GM19240 (cell line): ENCODE results near the gene ARHGEF39.

Source experiments
- DNase-seq: peaks from one replicate; pipeline ENCODE4 v3.0.0; 2011; ENCODE audit warnings: low spot score; ENCODE audit not compliant: insufficient read length

The ARHGEF39 gene

DNA sequence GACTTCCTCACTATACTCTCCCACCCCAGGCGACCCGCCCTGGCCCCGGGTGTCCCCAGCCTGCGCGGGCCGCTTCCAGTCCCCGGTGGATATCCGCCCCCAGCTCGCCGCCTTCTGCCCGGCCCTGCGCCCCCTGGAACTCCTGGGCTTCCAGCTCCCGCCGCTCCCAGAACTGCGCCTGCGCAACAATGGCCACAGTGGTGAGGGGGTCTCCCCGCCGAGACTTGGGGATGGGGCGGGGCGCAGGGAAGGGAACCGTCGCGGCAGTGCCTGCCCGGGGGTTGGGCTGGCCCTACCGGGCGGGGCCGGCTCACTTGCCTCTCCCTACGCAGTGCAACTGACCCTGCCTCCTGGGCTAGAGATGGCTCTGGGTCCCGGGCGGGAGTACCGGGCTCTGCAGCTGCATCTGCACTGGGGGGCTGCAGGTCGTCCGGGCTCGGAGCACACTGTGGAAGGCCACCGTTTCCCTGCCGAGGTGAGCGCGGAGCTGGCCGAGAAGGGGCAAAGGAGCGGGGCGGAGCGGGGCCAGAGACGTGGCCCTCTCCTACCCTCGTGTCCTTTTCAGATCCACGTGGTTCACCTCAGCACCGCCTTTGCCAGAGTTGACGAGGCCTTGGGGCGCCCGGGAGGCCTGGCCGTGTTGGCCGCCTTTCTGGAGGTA is 10.9 kb upstream of the ARHGEF39 start:
- no peak for DNase-seq

DNA sequence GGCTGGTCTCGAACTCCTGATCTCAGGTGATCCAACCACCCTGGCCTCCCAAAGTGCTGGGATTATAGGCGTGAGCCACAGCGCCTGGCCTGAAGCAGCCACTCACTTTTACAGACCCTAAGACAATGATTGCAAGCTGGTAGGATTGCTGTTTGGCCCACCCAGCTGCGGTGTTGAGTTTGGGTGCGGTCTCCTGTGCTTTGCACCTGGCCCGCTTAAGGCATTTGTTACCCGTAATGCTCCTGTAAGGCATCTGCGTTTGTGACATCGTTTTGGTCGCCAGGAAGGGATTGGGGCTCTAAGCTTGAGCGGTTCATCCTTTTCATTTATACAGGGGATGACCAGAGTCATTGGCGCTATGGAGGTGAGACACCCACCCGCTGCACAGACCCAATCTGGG is 10.2 kb upstream of the ARHGEF39 start:
- DNase-seq = no peak

DNA sequence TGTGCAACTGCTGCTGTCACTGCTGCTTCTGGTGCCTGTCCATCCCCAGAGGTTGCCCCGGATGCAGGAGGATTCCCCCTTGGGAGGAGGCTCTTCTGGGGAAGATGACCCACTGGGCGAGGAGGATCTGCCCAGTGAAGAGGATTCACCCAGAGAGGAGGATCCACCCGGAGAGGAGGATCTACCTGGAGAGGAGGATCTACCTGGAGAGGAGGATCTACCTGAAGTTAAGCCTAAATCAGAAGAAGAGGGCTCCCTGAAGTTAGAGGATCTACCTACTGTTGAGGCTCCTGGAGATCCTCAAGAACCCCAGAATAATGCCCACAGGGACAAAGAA is 9.0 kb upstream of the ARHGEF39 start:
- no peak for DNase-seq

DNA sequence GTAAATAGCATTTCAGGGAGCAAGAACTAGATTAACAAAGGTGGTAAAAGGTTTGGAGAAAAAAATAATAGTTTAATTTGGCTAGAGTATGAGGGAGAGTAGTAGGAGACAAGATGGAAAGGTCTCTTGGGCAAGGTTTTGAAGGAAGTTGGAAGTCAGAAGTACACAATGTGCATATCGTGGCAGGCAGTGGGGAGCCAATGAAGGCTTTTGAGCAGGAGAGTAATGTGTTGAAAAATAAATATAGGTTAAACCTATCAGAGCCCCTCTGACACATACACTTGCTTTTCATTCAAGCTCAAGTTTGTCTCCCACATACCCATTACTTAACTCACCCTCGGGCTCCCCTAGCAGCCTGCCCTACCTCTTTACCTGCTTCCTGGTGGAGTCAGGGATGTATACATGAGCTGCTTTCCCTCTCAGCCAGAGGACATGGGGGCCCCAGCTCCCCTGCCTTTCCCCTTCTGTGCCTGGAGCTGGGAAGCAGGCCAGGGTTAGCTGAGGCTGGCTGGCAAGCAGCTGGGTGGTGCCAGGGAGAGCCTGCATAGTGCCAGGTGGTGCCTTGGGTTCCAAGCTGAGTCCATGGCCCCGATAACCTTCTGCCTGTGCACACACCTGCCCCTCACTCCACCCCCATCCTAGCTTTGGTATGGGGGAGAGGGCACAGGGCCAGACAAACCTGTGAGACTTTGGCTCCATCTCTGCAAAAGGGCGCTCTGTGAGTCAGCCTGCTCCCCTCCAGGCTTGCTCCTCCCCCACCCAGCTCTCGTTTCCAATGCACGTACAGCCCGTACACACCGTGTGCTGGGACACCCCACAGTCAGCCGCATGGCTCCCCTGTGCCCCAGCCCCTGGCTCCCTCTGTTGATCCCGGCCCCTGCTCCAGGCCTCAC is 8.4 kb upstream of the ARHGEF39 start, which contains the start of gene CA9:
Gene CA9, plus strand, starts transcription at position 797 of the 893 bp plus-strand sequence. Its CDS starts 32 bp downstream, at position 829.
- DNase-seq = no peak

DNA sequence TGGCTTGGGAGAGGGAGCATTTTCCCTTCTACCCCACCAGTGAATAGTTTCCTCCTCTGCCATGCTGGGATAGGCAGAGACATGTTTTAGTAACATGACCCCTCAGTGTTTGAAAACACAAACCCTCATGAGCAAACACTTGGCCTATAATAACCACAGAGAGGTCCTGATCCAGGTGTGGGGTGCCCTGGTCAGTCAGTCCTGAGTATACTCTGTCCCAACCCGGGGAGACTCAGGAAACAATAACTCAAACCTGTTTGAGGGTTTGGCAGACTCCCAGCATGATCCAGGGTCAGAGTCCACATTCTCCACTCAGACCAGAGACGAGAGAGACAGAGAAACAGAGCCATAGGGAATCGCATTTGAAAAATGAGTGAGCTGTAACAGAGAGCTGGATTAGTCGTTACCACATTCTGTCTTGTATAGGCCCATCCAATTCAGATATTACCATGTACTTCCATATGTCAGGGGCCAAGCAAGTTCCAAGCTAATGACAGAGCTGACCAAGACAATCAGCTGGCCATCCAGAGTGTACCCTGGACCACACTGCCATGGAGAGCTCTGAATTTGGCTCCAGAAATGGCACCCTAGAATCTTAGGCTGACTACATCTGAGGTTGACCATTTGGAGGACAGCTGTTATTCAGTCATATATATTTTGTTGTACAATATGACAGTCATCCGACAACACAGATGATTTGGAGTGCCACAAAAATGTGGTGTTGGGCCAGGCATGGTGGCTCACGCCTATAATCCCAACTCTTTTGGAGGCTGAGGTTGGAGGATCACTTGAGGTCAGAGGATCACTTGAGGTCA is 4.5 kb upstream of the ARHGEF39 start:
- DNase-seq = no peak

DNA sequence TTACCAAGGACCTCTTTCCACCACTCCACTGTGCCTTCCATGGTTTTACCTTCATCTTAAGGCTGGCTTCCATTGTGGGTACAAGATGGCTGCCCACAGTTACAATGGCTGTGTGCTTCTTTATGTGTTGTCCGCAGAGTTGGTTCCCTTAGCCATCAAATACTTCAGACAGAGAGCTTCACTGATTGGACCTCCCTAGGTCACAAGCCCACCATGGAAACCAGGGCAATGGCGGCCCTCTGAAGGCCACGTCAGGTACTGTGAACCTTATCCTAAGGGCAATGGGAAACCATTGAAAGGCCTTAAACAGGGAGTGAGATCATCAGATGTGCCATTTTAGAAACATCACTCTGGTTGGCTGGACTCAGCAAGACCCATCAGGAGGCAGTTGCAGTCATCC is 2.9 kb upstream of the ARHGEF39 start:
- no peak for DNase-seq

DNA sequence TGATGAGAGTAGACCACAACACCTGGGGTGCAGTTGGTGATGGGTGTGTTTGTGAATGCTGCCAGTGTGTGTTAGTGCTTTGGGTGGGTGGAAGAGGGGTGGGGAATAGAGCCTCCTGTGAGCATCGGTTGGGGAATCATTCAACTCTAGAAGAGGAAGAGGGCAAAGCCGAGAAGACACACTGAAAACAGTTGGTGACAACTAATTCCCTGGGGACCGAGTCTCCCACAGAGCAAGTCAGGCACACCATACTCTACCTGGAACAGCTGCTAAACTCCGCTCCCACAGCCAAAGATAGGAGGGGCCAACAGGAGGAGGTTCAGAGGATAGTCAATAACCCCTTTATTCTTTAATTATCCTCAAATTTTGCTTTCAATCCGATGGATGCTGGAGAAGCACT is 1.6 kb upstream of the ARHGEF39 start:
- no peak for DNase-seq

DNA sequence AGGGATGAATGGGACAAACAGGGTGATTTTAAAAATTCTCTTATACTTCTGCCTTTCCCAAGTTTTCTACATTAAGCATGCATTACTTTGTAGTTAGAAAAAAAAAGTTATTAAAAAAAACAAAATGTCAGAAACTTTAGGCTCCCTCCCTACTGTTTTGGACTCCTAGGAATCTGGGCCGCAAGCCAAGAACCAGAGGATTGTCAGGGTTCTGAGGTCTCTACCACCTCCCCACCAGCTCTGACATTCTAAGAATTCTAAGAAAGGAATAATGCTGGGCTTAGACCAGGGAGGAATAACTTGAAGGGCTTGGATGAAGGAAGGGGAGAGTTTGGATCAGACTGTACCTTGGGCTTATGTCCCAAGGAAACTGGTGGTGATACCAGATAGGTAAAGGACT is 1.1 kb upstream of the ARHGEF39 start:
- no peak for DNase-seq

DNA sequence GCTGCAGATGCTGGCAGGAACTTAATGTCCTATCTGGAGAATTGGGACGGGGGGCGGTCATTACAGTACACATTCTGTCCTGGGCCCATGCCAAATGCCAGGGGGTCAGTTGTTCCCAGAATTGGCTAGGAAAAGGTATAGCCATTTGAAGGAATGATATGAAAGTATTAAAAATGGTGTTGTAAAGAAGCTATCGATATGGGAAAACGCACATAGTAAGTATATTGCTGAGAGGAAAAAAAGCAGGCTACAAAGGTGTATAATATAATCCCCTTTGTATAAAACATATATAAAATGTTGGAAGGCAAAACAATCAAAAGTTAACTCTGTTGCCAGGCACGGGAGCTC is 450 bp upstream of the ARHGEF39 start:
- DNase-seq = no peak

DNA sequence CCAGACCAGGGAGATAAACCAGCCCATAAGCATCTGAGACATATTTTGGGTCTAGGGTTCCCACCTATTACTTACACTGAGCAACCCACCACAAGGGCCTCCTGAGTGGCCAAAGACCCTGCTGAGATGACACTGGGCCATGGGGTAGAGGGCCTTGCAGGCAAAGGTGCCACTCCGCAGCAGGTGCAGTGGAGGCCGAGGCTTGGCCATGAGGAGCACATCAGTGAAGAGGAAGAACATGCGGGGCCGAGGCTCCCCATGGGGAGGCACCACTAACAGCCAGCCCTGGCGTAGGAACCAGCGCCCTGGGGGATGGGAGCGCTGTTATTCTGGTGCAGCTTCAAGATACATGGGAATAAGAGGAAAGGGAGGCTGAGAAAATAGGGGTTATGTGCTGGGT is 2.6 kb downstream of the ARHGEF39 start:
- DNase-seq = no peak

DNA sequence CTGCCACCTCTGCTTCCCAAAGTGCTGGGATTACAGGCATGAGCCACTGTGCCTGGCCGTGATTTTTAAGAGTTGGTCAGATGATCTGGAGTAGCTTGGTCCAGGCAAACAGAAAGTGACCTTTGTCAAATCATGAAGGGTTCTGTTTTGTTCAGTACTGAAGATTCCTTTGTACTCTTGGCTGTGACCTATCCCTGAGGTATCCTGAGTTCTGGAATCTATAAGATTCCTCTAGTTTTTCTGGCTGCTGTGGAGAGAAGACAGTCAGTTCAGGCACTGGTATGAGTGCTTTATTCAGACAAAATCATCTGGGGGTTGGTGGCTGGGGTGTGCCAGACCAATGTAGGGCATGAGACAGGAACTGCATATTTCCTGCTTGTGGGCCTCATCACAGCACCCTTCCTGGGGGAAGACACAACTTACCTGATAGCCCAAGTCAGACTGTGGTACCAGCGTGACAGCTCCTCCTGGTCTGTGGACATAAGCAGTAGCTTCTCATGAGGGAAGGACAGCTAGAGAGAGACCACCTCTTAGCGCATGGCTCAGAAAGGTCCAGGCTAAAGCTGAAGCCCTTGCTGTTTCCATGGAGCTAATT is 3.1 kb downstream of the ARHGEF39 start:
- DNase-seq = no peak

DNA sequence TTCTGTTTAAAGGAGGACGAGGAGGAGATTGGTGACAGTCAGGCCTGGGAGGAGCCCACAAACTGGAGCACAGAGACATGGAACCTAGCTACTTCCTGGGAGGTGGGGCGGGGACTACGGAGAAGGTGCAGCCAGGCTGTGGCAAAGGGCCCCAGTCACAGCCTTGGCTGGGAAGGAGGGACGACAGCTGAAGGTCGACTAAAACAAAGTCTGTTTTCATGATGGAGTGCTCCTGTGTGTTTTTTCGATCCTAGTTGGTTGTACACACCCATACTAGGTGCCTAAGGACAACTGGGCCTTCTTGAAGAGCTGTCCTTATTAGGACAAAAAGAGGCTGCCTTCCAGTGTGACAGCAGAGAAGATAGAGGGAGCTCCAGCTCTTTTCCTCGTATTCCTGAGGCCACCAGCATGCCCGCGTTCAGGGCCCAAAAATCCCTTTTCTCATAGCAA is 4.0 kb downstream of the ARHGEF39 start:
- no peak for DNase-seq

DNA sequence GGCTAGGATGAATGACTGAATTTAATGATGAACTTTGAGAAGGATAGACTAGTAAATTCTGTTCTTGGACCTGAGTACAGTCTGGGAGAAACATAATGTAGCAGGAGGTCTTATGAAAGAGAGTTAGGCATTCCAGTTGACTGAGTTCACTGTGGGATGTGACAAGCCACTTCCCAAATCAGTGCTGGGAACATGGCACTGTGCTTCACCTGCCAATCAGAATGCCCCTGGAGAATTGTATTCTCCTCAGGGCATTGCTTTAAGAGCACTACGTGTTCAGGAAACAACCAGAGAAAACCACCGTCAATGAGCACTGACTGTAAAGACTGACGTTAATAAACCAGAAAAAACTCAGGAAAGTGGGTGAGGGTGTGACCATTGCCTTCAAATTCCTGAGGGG is 5.7 kb downstream of the ARHGEF39 start:
- DNase-seq = no peak

DNA sequence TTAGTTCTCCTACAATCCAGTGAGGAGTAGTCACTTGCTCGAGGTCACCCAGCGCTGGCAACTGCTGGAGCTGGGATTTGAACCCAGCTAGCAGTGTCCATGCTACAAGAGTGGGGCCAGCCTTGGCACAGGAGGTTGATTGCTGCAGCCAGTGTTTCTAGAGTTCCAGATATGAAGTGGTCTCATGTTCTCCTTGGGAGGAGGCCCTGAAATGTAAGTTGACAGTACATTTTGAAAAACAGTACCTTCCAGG is 6.1 kb downstream of the ARHGEF39 start:
- DNase-seq = no peak

DNA sequence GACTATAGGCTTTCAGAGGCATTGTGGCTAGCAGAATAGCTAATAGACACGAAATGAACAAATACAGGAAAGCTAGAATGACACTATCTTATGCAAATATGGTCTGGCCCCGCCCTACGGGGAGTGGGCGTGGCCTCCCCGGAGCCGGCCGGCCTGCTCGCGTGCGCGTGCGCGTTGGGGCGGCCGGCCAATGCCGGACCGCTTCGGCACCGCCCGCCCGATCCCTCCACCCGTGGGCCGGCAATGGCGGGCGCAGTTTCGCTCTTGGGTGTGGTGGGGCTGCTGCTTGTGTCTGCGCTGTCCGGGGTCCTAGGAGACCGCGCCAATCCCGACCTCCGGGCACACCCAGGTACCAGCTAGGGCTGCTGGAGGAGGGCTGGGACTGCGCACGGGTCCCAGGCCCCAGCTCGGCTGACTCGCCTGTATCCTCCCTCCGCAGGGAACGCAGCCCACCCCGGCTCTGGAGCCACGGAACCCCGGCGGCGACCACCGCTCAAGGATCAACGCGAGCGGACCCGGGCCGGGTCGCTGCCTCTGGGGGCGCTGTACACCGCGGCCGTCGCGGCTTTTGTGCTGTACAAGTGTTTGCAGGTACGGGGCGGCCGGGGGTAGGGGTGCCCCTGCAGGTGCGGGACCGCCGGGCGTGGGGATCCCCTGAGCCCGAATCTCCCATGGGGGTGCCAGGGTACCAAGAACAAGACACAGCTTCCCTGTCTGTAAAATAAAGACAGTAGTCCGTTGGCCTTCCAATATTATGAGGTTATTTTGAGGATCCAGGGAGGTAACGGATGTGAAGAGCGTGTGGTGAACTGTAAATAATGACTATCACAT is 6.6 kb downstream of the ARHGEF39 start, which contains the start of gene CCDC107:
Gene CCDC107, plus strand, starts transcription at position 156 of the 831 bp plus-strand sequence. Its CDS starts 88 bp downstream, at position 244.
- DNase-seq = peak; percentile 70

DNA sequence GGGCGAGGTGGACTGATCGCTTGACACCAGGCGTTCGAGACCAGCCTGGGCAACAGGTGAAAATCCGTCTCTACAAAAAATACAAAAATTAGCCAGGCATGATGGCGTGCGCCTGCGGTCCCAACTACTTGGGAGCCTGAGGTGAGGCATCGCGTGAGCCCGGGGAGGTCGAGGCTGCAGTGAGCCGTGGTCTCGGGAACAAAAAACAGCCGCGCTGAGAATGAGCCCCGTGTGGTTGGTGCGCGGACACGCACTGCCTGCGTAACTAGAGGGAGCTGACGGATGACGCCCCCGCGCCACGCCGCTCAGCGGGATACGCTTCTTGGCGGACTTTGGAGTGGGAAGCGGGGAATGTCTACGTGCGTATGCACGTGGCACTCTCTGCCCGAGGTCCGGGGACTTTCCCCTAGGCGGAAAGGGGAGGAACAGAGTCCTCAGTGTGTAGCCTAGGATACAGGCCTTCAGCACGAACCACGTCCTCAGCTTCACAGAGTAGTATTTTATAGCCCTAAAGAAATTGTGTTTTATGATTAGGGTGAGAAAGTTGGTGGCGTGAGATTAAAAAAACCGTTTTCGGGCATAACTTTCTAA is 7.4 kb downstream of the ARHGEF39 start, which contains the start of gene RMRP:
Gene RMRP, minus strand, starts transcription at position 474 of the 591 bp plus-strand sequence.
- DNase-seq = peak; percentile 85

DNA sequence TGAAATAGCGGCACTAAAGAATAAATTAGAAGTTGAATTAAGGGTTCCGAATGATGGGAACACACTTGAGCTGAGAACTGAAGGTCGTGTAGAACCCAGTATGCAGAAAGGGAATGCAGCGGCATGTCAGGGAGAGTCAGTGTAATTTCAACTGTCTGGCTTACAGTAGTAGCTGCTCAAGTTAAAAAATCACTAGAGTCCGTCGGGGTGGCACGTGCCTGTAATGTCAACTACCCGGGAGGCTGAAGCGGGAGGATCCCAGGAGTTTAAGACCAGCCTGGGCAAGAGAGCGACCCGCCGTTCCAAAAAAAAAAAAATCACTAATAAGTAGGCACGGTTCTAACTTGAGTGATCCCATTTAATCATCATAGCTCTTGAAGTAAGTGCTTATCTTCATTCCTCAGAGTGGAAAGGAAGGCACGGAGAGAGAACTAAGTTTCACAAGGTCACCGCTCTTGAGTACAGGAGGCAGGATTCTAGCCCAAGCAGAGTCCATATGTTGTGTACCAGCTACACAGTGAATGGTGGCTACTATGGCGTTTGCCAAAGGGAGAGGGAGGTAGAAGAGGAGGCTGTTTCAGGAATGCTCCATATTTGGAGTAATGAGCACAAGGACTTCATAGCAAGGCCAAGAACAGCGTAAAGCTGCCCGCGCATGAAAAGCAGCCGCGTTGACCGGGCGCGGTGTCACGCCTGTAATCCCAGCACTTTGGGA is 8.0 kb downstream of the ARHGEF39 start:
- DNase-seq = no peak

DNA sequence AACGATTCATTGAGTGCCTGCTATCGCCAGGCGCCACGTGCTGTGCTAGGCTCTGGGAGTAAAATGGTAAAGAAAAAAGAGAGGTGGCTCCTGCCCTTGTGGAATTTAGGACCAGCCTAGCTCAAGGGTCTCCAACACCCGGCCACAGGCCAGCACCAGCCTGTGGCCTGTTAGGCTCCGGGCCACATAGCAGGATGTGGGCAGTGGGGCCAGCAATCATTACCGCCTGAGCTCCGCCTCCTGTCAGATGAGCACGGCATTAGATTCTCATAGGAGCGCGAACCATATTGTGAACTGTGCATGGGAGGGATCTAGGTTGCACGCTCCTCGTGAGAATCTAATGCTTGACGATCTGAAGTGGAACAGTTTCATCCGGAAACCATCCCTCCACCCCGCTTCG is 8.6 kb downstream of the ARHGEF39 start:
- no peak for DNase-seq

DNA sequence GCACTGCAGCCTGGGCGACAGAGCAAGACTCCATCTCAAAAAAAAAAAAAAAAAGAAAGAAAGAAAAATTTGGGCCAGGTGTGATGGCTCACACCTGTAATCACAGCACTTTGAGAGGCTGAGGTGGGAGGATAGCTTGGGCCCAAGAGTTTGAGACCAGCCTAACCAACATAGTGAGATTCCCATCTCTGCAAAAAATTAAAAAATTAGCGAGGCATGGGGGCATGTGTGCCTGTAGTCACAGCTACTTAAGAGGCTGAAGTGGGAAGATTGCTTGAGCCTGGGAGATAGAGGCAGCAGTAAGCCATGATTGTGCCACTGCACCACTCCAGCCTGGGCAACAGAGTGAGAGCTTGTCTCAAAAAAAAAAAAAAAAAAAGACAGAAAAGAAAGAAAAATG is 11.4 kb downstream of the ARHGEF39 start:
- DNase-seq = no peak

DNA sequence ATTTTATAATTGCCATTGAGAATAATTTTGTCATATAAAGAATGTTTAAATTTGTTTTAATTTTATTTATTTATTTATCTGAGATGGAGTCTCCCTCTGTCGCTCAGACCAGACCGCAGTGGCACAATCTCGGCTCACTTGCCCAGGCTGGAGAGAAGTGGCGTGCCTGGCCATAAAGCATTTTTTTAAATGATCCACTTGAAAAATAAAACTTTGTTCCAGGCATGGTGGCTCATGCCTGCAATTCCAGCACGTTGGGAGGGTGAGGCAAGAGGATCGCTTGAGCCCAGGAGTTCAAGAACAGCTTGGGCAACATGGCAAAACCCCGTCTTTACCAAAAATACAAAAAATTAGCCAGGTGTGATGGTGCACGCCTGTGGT is 12.2 kb downstream of the ARHGEF39 start:
- no peak for DNase-seq
